K562 (cell line): Measurements from ENCODE around the gene NME2. TPM values are rescaled to one million over a fixed set of nuclear protein-coding genes. Genes with fewer than 3 reads are reported as not detected.

ENCODE experiments used
- ATAC-seq: fragments of 200-7000 bp; cut with Tn5 transposase; 3 replicates; pipeline ENCODE4 v1.9.1; 2020; ENCODE audit warnings: moderate library complexity
- BruUV-seq: library from RNA; stranded (reverse); fragments of 400-500 nt; replicated peaks from 2 replicates; lab custom pipeline; 2021; lab: Mats Ljungman, UMichigan
- CTCF ChIA-PET: fragments of 300-600 bp; formaldehyde crosslinking; extraction: SDS; loops from one replicate; lab custom pipeline; 2021; ENCODE audit warnings: low intra/inter-chr PET ratio; lab: Yijun Ruan, JAX
- POLR2A ChIA-PET: fragments of 300-600, 350-650 bp; sonication (Branson Sonifier 250); formaldehyde crosslinking; extraction: SDS; loops from one replicate; lab custom pipeline; 2021; ENCODE audit warnings: antibody characterized with exemption, inconsistent platforms; lab: Yijun Ruan, JAX
- DNase-seq, 4 experiments: peaks; one replicate each; pipeline versions ENCODE4 v3.0.0 to v3.0.0-alpha.2; 2011 to 2018; ENCODE audit warnings: low spot score in 3 of 4, mixed read lengths in 3 of 4; ENCODE audit errors: extremely low read depth in 1 of 4
- FAIRE-seq: peaks from 2 replicates; lab custom pipeline; 2011; peaks lifted over from hg19 to GRCh38; lab: Jason Lieb, UNC
- H2AFZ ChIP-seq: 2 replicates; pipeline ENCODE4 v1.6.0; 2011; ENCODE audit warnings: low read depth, low read length, control low read depth, inconsistent platforms
- H3K27ac ChIP-seq: fragments of 200-600 bp; 3 replicates; pipeline ENCODE4 v1.8.0; 2011; ENCODE audit warnings: low read depth, mild to moderate bottlenecking, control low read depth, inconsistent platforms, low read length, moderate library complexity, mixed read lengths; ENCODE audit errors: extremely low read depth
- H3K27me3 ChIP-seq, 2 experiments: fragments of 300-600 bp in 1 of 2; 2 replicates in 1 of 2; 3 replicates in 1 of 2; pipeline versions ENCODE4 v1.6.0 to v1.8.0; 2011; ENCODE audit warnings: inconsistent platforms in 2 of 2, low read length in 2 of 2, mild to moderate bottlenecking in 1 of 2, mixed read lengths in 1 of 2, moderate library complexity in 1 of 2; ENCODE audit not compliant: control insufficient read depth in 2 of 2, insufficient read depth in 2 of 2
- H3K36me3 ChIP-seq: fragments of 300-600 bp; 3 replicates; pipeline ENCODE4 v1.8.0; 2011; ENCODE audit warnings: mild to moderate bottlenecking, low read length, inconsistent platforms; ENCODE audit not compliant: control insufficient read depth, insufficient read depth
- H3K4me1 ChIP-seq, 2 experiments: fragments of 200-600 bp in 1 of 2; replicated peaks in 1 of 2; 2 replicates in 1 of 2; 3 replicates in 1 of 2; pipeline versions ENCODE4 v1.5.1 to v1.8.0; 2011; ENCODE audit warnings: inconsistent platforms in 2 of 2, low read length in 2 of 2, mild to moderate bottlenecking in 1 of 2, mixed read lengths in 1 of 2, moderate library complexity in 1 of 2; ENCODE audit not compliant: control insufficient read depth in 2 of 2, insufficient read depth in 2 of 2
- H3K4me2 ChIP-seq: 2 replicates; pipeline ENCODE4 v1.6.1; 2011; ENCODE audit warnings: low read length, control low read depth, inconsistent platforms, mixed read lengths; ENCODE audit not compliant: insufficient read depth
- H3K4me3 ChIP-seq: fragments of 200-600 bp; sonication (generic), shearing (Covaris generic); 2 replicates; pipeline ENCODE4 v1.5.1; 2016; ENCODE audit warnings: control low read depth, inconsistent platforms
- H3K79me2 ChIP-seq: fragments of 200-600 bp; 3 replicates; pipeline ENCODE4 v1.8.0; 2011; ENCODE audit warnings: low read length, inconsistent platforms; ENCODE audit not compliant: control insufficient read depth, insufficient read depth
- H3K9ac ChIP-seq, 2 experiments: 2 replicates each; pipeline versions ENCODE4 v1.6.0 to v1.6.1; 2011; ENCODE audit warnings: low read depth in 2 of 2, low read length in 2 of 2, control low read depth in 1 of 2, inconsistent platforms in 1 of 2, mild to moderate bottlenecking in 1 of 2, mixed read lengths in 1 of 2; ENCODE audit not compliant: insufficient read depth in 1 of 2
- H3K9me1 ChIP-seq: one replicate; pipeline ENCODE4 v1.6.0; 2011; ENCODE audit warnings: inconsistent platforms, mild to moderate bottlenecking, low read length, moderate library complexity; ENCODE audit not compliant: control insufficient read depth, insufficient read depth
- H3K9me3 ChIP-seq: replicated peaks from 2 replicates; pipeline ENCODE4 v1.5.1; 2011; ENCODE audit warnings: low read depth, low read length, inconsistent platforms; ENCODE audit not compliant: control insufficient read depth, insufficient read depth
- H4K20me1 ChIP-seq: replicated peaks from 2 replicates; pipeline ENCODE4 v1.6.1; 2011; ENCODE audit warnings: low read length, inconsistent platforms, mixed read lengths; ENCODE audit not compliant: control insufficient read depth, insufficient read depth
- ZNF3 ChIP-seq: fragments of 250-450 bp; sonication (Bioruptor Pico); IDR thresholded peaks from 2 replicates; pipeline ENCODE4 v1.5.0; 2021; ENCODE audit warnings: mild to moderate bottlenecking, moderate library complexity
- WGBS: fragments of 100-300 bp; shearing (Covaris generic); methylation state at CpG from one replicate; pipeline ENCODE4 v1.1.6; 2016; ENCODE audit warnings: low coverage, mixed read lengths; ENCODE audit not compliant: insufficient coverage; ENCODE audit errors: missing lambda C conversion rate; 5-methylcytosine and 5-hydroxymethylcytosine counted together
- in situ Hi-C: fragments of 300-500 bp; cut with MboI; formaldehyde crosslinking; loops from 4 replicates; pipeline ENCODE4 v1.15.0; 2018; ENCODE audit warnings: inconsistent platforms, mixed read lengths
- intact Hi-C: fragments of 100-400 bp; cut with micrococcal nuclease; formaldehyde crosslinking; loops from 2 replicates; pipeline ENCODE4 v1.14.2; 2022
- polyA plus RNA-seq, 8 experiments: library from polyadenylated mRNA; depleted of rRNA in 4 of 8; stranded (reverse) in 5 of 8; unstranded in 3 of 8; fragments of >200 nt; fragmentation: Nextera tagmentation in 2 of 8; fragmentation: Illumina TruSeq in 1 of 8; extraction: Ambion mirVana in 2 of 8; extraction: Trizol in 1 of 8; gene quantifications; 2 replicates each; pipeline versions ENCODE4 v1.2.1 to v1.2.3, GENCODE V29; 2011 to 2014; ENCODE audit warnings: inconsistent platforms in 1 of 8, missing spikeins in 1 of 8
- total RNA-seq, 7 experiments: library from RNA; depleted of rRNA in 6 of 7; stranded (reverse); fragments of >200 nt in 6 of 7; fragmentation: Illumina TruSeq in 2 of 7; extraction: Trizol in 2 of 7; gene quantifications; 2 replicates each; pipeline versions ENCODE4 v1.2.1 to v1.2.3, GENCODE V29; 2011 to 2021; ENCODE audit warnings: low replicate concordance in 1 of 7
- TF ChIP-seq, protein P1 (sequence below): fragments of 450-650 bp; formaldehyde crosslinking; IDR thresholded peaks from 2 replicates; pipeline ENCODE4 v1.4.0; 2020; ENCODE audit warnings: mild to moderate bottlenecking, mixed read lengths

The NME2 gene
- total and polyA plus RNA-seq, 9 of the 15 experiments (the other 6 are each of a cell fraction or from before 2014, with no cell fraction given), result 684 to 1,202 (median 924) TPM

DNA sequence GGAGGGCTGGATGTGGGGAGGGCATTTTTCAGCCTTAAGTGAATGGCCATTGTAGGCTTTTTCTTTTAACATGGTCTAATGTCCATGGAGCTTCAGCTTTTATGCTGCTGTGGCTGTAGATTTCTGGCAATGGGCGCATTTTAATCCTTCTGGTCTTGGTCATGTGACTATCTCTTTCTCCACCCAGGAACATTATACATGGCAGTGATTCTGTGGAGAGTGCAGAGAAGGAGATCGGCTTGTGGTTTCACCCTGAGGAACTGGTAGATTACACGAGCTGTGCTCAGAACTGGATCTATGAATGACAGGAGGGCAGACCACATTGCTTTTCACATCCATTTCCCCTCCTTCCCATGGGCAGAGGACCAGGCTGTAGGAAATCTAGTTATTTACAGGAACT is 4.7 kb upstream of the NME2 start:
- Histone ChIP-seq H3K27me3 (no peaks in the 10 kb centered on the region), H3K36me3 (peaks cover 75% of the 10 kb centered on the region), H3K9ac (no peak overlapping the region), H3K27ac (no peak overlapping the region), H3K4me1 (peaks cover 0 to 14% of the 10 kb centered on the region in 2 experiments; a peak in 3 of 5 replicates), H3K9me3 (no peaks in the 10 kb centered on the region), H3K9me1 (peaks cover 4% of the 10 kb centered on the region), H3K79me2 (peaks cover 45% of the 10 kb centered on the region), H4K20me1 (0 out of 2 replicates have a peak, but pooled peaks cover 4% of the 10 kb centered on the region), H3K4me2 (no peak overlapping the region), H3K4me3 (no peak overlapping the region), H2AFZ (no peak overlapping the region)
- 81% methylated on average over 3 of the region's 3 CpGs for WGBS
- BruUV-seq, result TSS peak; percentile 26
- no peak for FAIRE-seq
- no peak for DNase-seq
- ChIA-PET POLR2A (interaction anchor here (0.6 kb wide), 1 partner anchor 296 kb away, joined by 4 read pairs; no protein-coding TSS in a partner anchor), CTCF (no interaction called here)
- in situ Hi-C loops, result no loop called here
- intact Hi-C loops, result no loop called here
- TF ChIP-seq ZNF3 (CRISPR knock-in tag), result no peak
- TF ChIP-seq, protein P1, sequence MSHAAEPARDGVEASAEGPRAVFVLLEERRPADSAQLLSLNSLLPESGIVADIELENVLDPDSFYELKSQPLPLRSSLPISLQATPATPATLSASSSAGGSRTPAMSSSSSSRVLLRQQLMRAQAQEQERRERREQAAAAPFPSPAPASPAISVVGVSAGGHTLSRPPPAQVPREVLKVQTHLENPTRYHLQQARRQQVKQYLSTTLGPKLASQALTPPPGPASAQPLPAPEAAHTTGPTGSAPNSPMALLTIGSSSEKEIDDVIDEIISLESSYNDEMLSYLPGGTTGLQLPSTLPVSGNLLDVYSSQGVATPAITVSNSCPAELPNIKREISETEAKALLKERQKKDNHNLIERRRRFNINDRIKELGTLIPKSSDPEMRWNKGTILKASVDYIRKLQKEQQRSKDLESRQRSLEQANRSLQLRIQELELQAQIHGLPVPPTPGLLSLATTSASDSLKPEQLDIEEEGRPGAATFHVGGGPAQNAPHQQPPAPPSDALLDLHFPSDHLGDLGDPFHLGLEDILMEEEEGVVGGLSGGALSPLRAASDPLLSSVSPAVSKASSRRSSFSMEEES, result peak; percentile 50; the same call in 1 of the 2 replicates
- ATAC-seq, result no peak
